Brain microvascular endothelial cell (primary cell): ENCODE results near the gene SETD3.

ENCODE experiments used
- DNase-seq: peaks from one replicate; pipeline ENCODE4 v3.0.0-alpha.2; 2020
- H3K27ac ChIP-seq: fragments of 250-450 bp; sonication (Bioruptor Pico); 2 replicates; pipeline ENCODE4 v1.5.1; 2020; ENCODE audit warnings: mild to moderate bottlenecking, moderate library complexity
- H3K27me3 ChIP-seq: fragments of 250-450 bp; sonication (Bioruptor Pico); replicated peaks from 2 replicates; pipeline ENCODE4 v1.5.1; 2020; ENCODE audit warnings: mild to moderate bottlenecking
- H3K36me3 ChIP-seq: fragments of 250-450 bp; sonication (Bioruptor Pico); replicated peaks from 2 replicates; pipeline ENCODE4 v1.5.1; 2020; ENCODE audit warnings: mild to moderate bottlenecking
- H3K4me3 ChIP-seq: 2 replicates; pipeline ENCODE4 v1.5.1; 2011; ENCODE audit warnings: low read depth, mild to moderate bottlenecking, control low read depth, low read length, moderate library complexity
- CTCF ChIP-seq: IDR thresholded peaks from 2 replicates; pipeline ENCODE4 v1.5.1; 2011; ENCODE audit warnings: low read depth, mild to moderate bottlenecking, moderate library complexity, low read length, control low read depth, inconsistent platforms; ENCODE audit errors: missing control alignments
- in situ Hi-C: cut with HindIII; loops from 2 replicates; pipeline ENCODE4 v1.10.0; 2017; ENCODE audit warnings: low sequenced_read_pairs, low pct_ligation_motif_present

SETD3 gene

DNA sequence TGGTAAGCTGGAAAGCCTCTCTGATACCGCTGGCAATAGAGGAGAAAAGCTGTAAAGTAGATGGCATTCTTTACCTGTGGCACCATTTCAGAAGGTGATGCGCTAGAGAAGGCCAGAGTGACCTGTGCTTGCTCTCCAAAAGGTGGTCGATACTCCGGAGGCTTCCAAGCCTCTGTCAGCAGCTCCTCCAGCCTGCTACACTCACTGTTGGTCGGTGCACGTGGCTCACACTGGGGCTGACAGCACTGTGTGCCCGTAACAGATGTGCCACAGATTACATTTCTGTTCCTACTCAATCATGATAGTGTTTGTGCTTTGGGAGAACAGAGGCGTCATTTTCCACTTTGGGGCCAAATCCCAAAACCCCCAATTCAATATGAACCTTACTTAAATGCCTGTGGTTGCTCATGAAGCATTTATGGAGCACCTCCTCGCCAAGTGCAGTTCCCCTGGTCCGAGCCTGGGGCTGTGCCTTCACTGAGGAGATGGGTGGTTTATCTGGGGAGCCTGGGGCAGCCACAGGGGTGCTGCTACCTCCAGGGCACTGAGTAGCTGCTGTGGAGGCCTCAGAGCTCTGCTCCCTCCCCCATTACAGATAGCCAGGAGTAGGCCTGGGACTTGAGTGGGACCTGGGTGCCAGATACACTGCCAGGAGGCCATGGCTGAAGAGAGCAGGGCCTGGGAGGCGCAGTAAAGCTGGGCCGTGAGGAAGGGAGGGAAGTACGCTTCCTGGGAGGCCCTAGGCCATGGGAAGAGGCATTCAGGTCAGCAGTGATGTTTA, 27.4 kb upstream of the SETD3 start:
- no peak for DNase-seq
- Histone ChIP-seq H3K27me3 (no peaks in the 10 kb centered on the region), H3K4me3 (no peak overlapping the region), H3K36me3 (peaks cover 76% of the 10 kb centered on the region), H3K27ac (no peak overlapping the region)
- no peak for TF ChIP-seq CTCF
- in situ Hi-C loops: no loop called here

DNA sequence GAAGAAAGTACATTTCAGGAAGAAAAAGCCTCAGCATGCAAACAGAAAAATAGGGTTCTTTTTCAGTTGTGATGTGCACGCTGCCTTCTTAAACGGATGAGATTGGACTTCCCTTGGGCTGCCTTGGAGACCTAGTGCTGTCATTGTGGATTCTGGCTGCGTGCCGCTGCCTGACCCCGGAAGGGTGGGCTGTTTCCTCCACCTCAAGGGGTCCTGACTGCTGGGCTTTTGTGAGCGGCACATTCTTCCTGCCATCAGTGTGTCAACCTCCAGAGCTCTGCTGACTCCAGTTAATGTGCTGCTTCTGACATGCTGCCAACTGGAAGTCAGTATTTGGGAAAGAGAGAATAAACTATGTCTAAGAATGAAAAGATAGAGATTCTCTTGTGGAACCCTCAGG, 25.6 kb upstream of the SETD3 start:
- no peak for TF ChIP-seq CTCF
- Histone ChIP-seq H3K27me3 (no peaks in the 10 kb centered on the region), H3K4me3 (no peak overlapping the region), H3K27ac (no peak overlapping the region), H3K36me3 (peaks cover 81% of the 10 kb centered on the region)
- in situ Hi-C loops: no loop called here
- DNase-seq: no peak

DNA sequence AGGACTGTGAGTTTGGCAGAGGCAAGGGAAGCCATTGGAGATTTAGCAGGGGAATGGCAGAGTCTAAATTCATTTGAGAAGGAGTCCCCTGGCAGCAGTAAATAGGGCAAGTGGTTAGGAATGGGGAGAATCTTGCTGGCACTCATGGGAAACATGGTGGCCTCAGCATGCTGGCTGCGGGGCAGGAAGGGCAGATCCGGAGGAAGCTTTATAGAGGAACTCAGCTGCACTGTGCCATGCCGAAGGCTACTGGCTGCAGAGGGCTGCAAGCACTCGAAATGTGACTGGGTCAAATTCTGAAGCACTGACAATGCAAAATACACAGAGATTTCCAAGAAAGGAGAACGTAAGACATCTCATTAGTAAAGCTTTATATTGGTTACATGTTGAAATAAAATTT, 24.4 kb upstream of the SETD3 start:
- no peak for DNase-seq
- TF ChIP-seq CTCF: no peak
- H3K27ac ChIP-seq: no peak overlapping the region
- no peaks in the 10 kb centered on the region for H3K27me3 ChIP-seq
- H3K36me3 ChIP-seq: peaks cover 85% of the 10 kb centered on the region
- no peak overlapping the region for H3K4me3 ChIP-seq
- in situ Hi-C loops: no loop called here

- in situ Hi-C loops: no loop called here
- Histone ChIP-seq H3K27me3 (no peaks in the 10 kb centered on the region), H3K36me3 (peaks cover 74% of the 10 kb centered on the region), H3K4me3 (no peak overlapping the region), H3K27ac (no peak overlapping the region)
- no peak for DNase-seq
- TF ChIP-seq CTCF: no peak
Observed at GRCh38 chr14:99503848-99504453, 23.3 kb upstream of the SETD3 start.

DNA sequence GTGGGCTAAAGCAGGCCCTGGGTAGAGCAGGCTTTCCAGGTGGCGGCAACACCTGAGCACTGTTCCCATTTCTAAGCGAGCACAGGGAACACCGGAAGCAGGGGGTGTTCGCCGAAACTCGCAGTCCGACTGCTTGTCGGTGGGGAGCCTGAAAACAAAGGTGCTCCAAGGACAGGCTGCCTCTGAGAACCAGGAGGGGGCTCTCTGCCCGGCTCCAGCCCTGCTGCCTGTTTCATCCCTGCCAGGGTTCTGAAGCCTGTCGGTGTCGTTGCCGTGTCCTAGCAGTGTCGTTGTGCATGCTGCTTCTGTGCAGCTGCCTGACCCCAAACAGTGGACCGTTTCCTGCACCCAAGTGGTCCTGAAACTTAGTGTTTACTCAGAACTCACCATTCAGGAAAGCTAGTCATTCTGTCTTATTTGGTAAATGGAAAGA, 22.3 kb upstream of the SETD3 start:
- H3K27me3 ChIP-seq: no peaks in the 10 kb centered on the region
- no peak for TF ChIP-seq CTCF
- H3K27ac ChIP-seq: no peak overlapping the region
- DNase-seq: no peak
- H3K36me3 ChIP-seq: peaks cover 70% of the 10 kb centered on the region
- in situ Hi-C loops: no loop called here
- no peak overlapping the region for H3K4me3 ChIP-seq

DNA sequence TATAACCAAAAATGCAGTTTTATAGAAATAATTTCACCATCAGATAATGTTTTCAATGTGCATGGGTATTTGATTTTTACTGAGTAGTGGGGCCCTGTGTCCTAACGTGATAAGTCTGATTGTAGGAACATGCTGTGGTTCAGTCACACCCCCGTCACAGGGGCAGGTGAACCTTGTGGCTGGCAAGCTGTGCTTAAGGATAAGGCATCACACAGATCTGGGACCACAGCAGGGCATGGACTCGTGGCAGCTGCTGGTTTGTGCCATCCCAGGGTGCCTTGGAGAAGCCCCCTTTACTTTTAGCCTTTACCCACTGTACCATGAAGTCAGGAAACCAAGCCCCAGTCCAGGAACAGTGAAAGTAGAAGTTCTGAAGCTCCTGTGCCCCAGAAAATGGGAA, 17.2 kb upstream of the SETD3 start:
- no peak for DNase-seq
- peaks cover 55% of the 10 kb centered on the region for H3K36me3 ChIP-seq
- H3K4me3 ChIP-seq: no peak overlapping the region
- TF ChIP-seq CTCF: no peak
- no peak overlapping the region for H3K27ac ChIP-seq
- H3K27me3 ChIP-seq: no peaks in the 10 kb centered on the region
- in situ Hi-C loops: no loop called here
